Effector CD8-positive, alpha-beta T cell (primary cell): Measurements from ENCODE around the gene TNFAIP8L3.
"Not testable (repeated sequence)": the region's sequence is repeated elsewhere in the genome, so short reads cannot be mapped to it uniquely, and the experiment has no call there.

ENCODE experiments used
- DNase-seq: peaks from one replicate; lab custom pipeline; 2025; lab: John Stamatoyannopoulos, UW

Gene TNFAIP8L3

DNA sequence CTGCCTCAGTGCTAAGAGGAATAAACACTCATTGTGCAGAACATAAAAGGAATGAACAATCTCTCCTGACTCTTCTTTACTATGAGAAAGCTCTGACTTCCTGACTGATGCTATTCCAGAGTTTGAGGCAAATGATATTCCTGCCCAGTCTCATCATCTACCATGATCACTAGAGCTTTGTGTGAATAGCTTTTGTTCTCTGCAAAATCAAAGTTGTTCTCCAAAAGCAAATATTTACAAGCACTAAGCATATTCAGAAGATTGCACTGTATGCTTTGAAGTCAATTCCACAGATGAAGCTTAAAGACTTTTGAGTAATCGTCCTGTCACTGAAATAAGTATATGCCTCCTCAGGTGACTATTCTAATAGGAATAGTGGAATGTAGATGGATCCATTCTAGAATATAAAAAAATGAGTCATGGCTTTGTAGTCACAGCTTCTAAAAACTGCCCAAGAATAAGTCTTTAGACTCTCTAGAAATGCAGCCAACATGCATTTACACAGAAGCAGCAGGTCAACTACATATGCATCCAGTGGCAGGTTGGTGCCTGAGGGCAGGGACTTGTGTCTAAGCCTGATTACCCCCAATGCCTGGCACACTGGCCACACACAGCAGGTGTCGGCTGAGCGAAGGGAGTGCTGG, 34.6 kb downstream of the TNFAIP8L3 start:
- no peak for DNase-seq

DNA sequence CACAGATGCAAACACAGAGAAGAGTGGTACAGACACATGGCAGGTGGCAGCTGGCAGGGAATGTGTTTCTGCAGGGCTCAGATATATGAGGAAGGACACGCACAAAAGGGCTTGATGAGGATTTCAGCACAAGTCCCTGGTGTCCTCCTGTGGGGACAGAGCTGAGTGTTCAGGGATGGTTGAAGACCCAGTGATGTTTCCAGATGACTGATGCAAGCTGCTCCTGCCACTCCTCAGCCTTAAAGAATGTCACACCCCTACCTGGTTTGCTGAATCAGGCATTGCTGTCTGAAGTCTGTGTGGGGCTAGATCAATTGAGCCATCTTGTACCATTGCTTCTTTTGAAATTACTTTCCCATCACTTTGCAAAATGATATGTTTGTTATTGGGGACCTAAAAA, 40.2 kb downstream of the TNFAIP8L3 start:
- no peak for DNase-seq

DNA sequence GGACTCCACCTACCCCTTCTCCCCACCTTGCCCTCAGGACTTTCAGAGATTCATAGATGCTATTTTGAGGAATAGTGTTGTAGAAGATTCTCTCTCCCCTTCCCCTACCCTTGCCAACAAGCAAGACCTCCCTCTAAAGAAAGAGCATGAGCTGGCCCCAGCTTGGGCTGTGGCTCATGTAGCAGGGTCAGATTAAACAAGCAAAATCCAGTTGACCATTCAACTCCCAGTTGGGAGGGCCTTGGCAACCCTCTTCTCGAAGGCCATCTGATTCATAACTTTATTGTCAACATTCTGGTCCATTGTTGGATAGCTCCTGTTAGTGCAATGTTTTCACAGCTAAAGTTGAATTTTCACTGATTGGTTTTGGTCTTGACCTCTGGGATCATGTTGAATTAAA, 41.1 kb downstream of the TNFAIP8L3 start:
- DNase-seq = no peak

DNA sequence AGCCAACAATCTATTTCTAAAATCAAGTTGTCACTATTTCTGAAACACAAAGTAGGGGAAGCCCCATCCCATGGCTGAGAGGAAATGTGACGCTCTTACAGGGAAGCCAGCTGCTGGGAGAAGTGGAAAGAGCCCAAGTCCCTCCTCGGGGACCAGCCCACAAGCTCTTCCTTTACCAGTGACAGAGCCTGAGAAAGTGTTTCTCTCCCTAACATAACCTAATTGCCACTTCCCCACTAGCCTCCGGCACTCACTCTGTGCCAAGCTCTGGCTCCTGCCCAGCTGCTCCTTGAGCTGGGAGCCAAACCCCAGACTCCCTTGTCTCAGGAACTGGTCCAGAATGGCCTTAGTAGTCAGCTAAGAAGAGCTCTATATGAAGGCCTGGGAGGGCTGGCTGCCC, 42.9 kb downstream of the TNFAIP8L3 start:
- DNase-seq = no peak

DNA sequence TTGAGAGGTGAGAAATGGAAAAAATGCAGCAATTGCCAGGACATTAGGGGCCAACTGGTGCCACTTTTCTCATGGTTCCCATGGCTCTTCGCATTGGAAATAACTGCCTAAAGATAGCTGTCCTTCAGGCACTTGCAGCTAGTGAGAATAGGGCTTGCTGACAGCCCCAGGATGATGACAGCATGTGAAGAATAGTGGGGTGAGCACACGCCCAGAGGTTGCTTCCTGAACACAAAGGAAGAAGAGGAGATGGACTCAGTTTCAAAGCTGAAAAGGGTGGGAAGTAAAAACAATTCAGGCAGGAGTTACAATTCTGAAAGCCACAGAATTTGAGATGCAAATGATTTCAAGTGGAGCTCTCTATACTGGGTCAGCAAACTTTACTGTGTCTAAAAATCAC, 45.6 kb downstream of the TNFAIP8L3 start:
- no peak for DNase-seq

DNA sequence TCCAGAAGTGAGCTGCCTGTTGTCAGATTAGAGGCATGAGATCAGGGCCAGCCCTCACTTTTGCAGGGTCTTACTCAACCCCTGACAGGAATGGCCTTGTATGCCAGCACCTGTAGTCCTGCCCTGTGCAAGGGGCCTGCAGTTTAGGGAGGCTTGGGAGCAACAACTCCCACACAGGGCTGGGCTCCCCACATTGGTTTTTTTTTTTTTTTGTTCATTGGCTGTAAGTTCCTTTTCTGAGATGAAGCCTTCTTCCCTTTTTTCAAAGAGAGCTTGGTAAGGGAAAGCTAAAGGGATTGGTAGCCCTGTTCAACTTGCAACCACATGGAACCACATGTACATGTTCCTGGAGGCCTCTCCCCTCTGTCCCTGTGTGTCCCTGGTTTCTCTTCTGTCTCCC, 46.4 kb downstream of the TNFAIP8L3 start:
- no peak for DNase-seq

DNA sequence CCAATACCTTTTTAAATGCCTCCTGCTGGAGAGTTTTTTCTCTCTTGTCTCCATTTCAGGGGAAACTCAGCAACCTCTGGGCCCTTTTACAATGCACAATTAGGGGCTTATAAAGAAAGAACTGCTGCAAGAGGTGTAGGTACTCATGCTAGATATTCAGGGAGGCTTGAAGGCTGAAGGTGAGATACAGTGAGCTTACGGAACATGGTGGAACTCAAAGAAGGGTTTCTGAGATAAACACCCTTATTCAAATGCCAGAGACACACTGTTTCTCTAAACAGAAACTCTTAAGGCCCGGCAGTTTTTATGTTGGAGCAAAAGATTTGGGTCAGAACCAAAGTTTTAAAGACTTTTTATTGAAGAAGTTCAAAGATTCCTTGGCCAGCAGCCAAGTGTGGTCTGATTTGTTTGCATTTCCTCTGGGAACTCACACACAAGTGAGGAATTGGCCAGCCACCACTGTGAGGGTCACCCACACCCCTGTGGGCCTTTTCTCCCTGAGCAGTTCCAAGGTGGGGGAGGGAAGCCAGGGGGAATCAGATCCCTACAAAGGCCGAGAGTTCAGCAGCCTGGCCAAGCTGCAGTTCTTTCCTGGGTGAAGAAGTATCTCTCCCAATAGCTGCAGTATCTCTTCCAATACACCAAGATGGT, 47.8 kb downstream of the TNFAIP8L3 start:
- no peak for DNase-seq

DNA sequence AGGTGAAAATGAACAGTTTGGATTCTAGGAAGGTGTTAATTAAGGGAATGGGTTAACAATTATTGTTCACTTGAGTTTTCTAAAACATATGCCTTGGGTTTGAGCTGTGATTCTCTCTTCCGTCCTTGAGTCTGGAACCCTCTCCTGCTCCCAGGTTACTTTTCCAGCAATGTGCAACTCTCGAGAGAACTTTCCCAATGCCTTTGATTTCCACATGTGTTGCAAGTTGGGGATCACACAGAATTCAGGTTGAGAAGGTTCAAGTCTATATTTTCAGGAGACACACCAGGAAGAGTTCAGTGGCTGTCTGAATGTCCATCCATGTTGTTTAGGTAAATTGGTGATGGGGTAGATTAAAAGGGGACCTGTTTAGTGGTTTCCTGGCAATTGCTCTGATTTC, 48.7 kb downstream of the TNFAIP8L3 start:
- DNase-seq = no peak

DNA sequence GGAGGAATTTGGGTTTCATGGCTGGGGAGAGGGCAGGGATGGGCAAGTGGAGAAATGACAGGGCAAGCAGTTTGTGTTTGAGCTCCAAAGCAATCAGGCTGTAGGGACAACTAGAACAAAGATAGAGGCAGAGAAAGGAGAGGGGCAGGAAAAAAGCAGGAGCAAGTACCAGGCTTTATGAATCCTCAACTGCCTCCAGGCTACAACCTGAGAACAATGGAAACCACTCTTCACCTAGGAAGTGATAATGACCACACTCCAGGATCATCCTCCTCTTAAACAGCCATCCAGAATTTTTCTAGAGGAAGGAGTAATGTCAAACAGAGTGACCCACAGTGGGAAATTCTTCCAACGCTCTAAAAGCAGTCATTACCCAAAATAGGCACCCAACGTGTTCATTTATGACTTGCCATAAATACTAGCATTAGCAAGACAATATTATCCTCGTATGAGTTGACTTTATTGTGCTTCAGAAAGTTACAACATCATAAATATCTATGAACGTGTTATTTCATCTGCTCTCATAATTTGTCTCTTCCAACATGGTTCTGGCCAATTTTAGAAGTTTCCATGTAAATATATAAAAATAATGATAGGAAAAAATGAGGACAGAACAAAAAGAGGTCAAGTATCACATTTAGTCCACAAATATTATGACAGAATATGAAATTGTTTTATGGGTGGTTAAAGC, 50.5 kb downstream of the TNFAIP8L3 start:
- DNase-seq = no peak

DNA sequence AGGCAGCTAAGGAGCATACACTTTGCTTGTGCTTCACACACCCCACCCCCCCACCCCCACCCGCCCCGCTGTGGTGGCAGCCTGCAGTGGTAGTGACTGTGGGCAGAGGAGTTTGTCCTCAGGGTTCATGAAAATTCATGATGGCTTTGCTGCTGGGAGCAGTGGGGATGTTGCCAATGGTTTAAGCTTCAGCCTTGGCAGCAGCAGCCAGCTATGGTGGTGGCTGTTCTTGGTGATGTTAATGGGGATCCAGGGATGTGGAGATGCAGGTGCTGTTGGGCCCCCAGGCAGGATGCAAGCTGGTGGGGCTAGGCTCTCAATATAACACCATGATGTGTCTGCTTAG, 55.8 kb downstream of the TNFAIP8L3 start:
- DNase-seq = no peak

DNA sequence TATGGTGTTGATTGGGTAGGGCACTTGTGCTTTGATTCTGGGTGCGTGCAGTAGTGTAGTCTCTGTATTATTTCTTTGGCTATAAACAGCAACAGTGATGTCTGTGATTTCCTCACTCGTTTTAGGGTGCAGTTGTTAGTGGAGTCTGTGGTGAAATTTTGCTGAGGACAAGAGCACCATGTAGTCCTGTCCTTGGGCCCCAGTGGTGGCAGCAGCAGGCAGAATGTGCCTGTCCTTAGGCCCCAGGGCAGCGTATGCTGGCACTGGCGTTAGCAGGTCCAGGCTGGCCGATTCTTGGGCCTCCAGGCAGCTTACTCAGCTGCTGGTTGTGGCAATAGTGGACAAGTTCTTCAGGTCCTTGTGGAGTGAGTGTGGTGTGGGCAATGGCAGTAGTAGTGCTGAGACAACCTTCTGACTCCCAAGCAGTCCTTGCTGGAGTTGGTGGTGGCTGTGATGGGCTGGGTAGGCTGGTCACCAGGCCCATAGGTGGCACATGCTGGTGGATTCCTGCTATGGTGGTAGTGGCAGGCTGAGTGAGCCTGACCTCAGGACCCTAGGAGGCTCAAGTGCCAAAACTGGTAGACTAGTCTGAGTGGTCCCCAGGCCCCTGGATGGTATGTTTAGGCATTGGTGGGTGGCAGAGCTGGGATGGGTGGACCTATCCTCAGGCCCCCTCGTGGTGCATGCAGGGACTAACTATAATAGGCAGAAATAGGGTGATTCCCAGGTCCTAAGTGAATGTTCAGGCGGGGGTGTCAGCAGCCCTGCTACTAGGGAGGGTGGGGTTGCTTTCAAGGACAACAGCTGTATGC, 56.3 kb downstream of the TNFAIP8L3 start:
- DNase-seq = no peak

DNA sequence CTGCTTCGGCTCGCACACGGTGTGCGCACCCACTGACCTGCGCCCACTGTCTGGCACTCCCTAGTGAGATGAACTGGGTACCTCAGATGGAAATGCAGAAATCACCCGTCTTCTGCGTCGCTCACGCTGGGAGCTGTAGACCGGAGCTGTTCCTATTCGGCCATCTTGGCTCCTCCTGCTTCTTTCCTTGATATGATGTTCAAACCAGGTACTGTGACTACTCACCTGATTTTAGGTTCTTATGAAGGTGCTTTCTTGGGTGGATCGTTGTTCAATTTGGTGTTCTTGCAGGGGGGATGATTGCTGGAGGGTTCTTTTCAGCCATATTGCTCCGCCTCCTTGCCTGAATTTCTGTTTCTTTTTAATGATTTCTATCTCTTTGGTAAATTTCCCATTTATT, 57.2 kb downstream of the TNFAIP8L3 start:
- not testable (repeated sequence) for DNase-seq

DNA sequence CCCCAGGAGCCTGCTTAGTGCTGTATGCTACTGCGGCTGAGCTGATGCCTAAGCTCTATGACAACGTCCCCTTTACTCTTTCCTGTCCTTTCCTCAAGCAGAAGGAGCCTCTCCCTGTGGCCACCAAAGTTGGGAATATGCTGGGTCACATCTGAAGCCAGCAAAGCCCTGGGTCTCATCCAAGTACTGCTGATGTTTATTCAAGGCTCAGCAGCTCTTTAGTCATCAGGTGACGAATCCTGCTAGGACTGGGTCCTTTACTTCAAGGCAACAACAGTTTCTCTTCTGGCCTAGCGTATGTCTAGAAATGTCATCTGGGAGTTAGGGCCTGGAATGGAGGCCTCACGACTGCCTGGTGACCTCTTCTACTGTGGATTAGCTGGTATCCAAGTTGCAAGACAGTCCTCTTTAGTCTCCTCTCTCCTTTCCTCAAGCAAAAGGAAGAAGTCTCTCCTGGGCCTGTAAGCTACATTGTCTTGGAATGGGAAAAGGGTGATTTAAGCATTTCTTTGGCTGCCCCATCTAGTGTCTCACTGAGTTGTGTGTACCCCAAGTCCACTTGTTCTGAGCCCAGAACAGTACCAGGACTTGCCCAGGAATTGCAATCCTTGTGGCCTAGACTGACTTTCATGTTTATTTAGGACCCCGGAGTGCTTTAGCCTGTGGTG, 63.9 kb downstream of the TNFAIP8L3 start:
- no peak for DNase-seq

DNA sequence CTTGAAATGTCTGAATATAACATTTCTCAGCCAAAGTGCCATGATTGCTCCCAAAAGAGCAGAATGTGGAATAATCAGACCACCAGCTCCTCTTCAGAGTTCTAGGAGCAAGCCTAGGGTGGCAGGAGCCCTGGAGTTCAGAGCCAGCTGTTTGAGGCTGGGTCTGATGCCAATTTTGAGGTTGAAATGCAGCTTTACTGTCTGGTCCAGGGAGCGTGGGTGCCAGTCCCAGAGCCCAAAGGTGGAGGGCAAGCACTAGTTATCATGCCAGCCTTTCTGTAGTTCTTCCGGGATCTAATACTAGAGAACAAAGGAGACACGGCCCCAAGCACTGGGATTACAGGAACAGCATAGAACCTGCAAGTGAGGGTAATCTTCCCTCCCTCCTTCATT, 69.3 kb downstream of the TNFAIP8L3 start:
- no peak for DNase-seq

DNA sequence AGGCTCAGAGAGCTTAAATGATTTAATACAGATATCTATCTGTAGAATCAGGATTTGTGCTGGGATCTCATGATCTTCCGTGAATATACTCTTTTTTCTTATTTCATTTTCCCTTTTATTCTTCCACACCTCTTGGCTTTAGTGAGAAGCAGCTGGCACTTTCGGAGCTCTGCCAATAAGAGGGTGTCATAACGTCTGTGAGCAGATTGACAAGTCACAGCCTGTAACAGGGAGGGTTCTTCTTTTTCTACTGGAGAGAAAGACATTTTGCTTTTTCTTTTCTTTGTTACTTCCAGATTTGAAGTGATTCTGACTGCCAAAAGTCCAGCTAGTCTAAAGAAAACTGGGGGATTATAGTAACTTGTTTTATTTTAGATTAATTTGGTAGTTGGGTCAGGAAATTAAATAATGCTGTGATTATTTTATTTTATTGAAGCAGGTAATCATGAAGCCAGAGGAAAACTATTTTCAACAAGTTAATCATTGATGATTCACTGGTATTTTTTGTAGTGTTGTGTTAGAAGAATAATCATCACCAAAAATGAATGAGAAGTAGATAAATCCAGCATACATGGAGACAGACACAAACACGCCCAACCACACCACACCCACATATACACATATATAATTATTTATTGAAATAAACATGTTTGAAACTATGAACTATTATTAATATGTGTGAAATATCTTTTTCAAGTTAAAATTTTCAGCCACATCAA, 69.8 kb downstream of the TNFAIP8L3 start:
- no peak for DNase-seq

DNA sequence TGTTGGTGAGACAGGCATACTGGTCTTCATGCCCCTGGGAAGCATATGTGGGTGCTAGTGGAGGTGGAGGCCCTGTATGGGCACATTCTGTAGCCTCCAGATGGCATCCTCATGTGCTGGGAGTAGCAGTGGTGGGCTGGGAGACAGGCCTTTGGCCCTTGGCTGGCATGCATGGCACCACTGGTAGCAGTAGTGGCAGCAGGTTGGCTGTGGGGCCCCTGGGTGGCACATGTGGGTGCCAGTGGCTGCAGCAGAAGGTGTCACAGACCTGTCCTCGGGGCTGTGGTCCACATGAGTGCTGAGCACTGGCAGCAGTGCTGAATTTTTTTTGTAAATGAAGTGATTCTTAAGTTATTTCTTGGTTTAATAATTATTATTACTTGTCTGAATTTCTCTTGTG, 71.2 kb downstream of the TNFAIP8L3 start:
- DNase-seq = no peak

DNA sequence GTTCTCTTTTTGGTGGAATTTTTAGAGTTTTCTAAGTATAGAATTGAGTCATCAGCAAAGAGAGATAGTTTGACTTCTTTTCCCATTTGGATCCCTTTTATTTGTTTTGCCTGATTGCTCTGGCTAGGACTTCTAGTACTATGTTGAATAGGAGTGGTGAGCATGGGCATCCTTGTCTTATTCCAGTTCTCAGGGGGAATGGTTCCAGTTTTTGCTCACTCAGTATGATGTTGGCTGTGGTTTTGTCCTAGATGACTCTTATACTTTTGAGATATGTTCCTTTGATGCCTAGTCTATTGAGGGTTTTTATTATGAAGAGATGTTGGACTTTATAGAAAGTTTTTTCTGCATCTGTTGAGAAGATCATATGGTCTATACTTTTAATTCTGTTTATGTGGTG, 72.5 kb downstream of the TNFAIP8L3 start:
- no peak for DNase-seq

DNA sequence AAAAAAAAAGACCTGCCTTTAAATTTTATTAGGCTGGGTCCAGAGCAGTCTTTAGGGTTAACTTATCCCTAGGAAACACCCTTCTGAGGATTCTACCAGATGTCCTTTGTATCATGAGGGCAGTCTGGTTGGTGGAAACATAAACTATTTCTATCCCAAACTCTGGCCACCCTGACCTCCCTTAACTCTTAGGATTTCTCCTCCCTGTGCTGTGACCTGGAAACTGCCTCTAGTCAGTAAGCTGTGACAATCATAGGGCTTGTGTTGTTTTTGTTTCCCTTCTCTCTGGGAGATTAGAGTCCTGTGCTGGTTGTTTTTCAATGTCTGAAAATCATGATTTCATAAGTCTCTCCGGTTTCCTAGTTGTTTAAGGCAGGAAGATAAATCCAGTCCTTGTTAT, 78.1 kb downstream of the TNFAIP8L3 start:
- no peak for DNase-seq

DNA sequence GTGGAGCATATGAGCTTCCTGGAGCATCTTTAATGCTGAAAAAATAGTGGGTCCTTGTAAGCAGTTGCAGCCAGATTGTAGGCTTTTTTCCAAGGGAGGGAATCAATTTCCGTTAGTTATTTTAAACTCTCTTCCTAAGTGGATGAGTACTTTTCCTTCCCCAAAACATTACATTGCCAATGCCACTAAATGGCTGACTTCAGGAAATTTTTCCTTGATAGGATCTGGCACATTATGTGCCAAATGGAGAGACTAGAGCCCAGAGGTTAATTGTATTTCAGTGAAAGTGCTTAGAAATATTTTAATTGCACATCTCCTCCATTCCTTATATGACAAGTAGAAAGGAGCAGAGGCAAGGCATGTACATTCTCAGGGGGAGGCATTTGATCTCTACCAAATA, 83.5 kb downstream of the TNFAIP8L3 start:
- no peak for DNase-seq

DNA sequence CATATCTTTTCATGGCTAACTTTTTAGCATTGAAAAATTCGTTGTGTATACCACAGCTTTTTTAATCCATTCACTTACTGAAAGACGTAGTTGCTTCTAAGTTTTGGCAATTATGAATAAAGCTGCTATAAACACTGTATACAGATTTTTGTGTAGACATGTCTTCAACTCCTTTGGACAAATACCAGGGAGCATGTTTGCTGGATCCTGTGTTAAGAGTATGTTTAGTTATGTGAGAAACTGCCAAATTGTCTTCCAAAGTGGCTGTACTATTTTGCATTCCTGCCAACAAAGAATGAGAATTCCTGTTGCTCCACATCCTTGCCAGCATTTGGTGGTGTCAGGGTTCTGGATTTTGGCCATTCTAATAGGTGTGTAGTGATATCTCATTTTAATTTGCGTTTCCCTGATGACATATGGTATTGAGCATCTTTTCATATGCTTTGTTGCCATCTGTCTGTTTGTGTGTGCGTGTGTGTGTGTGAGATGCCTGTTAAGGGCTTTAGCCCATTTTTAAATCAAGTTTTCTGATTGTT, 87.5 kb downstream of the TNFAIP8L3 start:
- DNase-seq = no peak
